Eye (tissue), 1 donor: ENCODE results near the gene RNF31.
A peak's percentile ranks its signal among the peaks of the same experiment; 100 is the strongest.

Source experiments
- DNase-seq: peaks from one replicate; pipeline ENCODE4 v3.0.0-alpha.2; 2015

Gene RNF31

DNA sequence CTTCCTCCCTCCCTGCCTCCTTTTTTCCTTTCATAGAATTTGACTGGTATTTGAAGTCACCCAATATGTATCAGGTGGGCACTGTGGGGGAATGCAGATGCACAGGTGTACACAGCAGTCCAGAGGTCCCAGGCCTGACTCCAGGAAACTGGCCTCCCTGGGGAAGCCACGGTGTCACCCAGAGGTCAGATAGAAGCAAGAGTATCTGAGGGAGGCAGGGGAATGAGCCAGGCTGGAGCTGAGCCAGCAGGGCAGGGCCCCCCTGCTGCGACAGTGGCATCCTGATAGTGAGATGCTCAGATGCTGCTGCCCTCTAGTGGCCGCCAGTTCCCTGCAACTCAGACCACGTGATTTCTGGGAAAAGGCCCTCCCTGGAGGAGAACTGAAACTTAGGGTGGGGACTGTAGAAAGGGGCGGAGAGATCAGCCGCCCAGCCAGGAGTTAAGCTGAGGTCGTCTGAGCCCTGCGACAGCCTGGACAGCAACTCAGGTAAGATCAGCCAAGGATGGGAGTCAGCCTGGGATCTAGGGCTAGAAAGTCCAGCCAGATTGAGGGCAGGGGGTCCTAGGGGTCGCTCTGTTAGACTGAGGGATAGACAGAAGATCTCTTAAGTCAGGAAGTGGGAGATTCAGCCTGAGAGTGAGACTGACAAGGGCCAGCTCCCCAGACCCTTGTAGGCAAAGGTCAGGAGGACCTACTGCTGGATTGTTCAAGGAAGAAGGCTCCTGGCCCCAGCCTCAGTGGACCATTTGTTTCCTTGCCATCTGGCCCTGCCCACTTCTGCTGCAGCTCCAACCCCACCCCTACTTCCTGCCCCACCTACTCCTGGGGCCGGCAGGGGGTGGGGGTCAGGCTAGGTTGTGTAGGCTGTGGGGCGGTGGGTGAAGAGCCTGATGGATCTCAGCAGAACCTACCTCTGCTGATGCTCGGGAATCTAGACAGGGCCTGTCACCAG lies 13.8 kb downstream of the RNF31 start, which contains the start of gene IRF9:
IRF9 (plus strand) TSS at position 416 of the 955 bp plus-strand sequence. CDS start 880 bp downstream, outside the sequence.
- DNase-seq, result peak; percentile 98

DNA sequence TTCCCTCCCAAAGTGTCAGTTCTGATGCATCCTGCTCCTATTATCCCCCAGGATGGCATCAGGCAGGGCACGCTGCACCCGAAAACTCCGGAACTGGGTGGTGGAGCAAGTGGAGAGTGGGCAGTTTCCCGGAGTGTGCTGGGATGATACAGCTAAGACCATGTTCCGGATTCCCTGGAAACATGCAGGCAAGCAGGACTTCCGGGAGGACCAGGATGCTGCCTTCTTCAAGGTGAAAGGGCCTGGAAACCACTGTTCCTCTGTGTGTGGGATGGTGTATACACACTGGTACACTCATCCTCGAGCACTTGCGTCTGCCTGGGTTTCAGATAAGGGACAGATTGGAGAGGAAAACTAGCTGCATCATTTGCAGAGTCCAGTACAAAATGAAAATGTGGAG lies 14.8 kb downstream of the RNF31 start:
- DNase-seq, result no peak

DNA sequence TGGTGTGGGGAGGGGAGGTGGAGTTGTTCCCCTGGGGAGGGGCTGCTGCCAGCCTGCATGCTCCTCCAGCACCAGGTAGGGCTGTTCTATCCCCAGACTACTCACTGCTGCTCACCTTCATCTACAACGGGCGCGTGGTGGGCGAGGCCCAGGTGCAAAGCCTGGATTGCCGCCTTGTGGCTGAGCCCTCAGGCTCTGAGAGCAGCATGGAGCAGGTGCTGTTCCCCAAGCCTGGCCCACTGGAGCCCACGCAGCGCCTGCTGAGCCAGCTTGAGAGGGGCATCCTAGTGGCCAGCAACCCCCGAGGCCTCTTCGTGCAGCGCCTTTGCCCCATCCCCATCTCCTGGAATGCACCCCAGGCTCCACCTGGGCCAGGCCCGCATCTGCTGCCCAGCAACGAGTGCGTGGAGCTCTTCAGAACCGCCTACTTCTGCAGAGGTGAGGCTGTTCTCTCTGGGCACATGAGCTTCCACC lies 17.3 kb downstream of the RNF31 start:
- no peak for DNase-seq

DNA sequence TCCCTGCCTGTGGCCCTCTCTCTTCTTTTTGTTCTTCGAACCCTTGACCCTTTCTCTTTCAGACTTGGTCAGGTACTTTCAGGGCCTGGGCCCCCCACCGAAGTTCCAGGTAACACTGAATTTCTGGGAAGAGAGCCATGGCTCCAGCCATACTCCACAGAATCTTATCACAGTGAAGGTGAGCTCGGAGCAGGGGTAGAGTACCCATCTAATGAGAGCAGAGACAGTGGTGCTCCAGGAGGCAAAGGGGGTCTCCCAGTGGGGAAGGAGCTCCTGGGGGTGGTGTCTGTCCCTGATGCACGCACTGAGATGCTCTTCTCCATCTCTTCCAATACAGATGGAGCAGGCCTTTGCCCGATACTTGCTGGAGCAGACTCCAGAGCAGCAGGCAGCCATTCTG lies 18.5 kb downstream of the RNF31 start:
- DNase-seq, result no peak

DNA sequence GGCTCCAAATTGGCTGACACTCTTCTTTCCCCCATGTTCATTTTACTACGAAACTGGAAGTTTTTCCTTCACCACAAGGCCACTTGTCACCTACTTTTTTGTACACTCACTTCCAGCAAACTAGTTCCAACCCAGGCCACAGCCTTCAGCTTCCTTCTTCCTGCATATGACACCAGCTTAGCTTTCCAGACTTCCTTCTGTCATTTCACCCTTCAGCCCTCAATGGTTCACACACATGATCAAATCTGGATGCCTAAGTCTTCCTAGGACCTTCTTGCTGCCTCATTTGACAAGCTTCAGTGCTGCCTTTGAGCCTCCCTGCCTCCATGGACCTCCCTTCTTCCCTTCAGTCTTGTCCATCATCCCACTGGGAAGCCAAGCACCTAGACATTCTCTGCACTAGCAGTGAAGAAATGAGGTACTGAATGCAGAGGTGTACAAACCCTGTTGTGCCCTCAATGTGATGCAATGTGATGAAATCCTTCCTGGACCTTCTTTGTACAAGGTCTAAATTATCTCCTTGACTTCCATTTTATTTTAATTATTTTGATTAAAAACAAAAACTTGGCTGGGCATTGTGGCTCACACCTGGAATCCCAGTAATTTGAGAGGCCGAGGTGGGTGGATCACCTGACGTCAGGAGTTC lies 20.3 kb downstream of the RNF31 start:
- no peak for DNase-seq

DNA sequence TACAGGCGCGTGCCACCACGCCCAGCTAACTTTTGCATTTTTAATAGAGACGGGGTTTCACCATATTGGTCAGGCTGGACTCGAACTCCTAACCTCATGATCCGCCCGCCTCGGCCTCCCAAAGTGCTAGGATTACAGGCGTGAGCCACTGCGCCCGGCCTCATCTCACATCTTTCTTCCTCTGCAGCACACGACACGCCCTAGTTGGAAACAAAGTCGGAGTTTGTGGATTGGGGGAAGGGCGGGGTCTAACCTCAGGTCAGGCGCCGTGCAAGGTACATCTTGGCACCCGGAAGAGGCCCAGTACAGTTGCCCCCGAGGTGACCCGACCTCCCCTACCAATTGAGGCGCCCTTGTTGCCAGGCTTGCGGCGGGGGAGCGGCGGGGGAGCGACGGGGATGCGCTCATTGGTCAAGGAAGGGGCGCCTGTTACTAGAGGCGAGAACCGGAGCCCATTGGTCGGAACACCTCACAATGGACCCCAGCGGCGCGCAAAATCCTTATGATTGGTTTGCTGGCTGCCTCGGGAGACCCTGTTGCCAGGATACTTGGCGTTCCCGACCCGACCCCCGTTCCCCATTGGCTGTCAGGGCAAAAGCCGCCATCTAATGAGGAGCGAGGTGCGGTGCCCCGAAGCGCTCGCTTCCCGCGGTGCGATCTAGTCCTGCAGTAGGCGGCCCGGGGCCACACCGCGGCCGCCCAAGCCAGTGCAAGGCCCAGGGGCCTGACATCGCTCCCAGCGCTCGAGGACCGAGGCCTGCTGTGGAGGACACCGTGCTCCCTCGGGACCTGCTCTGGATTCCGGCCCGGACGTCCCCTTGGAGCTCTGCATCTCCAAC lies 24.3 kb downstream of the RNF31 start, which contains the start of gene REC8:
REC8 (plus strand) TSS at position 659 of the 839 bp plus-strand sequence. CDS start 473 bp downstream, outside the sequence.
- DNase-seq, result peak; percentile 99

DNA sequence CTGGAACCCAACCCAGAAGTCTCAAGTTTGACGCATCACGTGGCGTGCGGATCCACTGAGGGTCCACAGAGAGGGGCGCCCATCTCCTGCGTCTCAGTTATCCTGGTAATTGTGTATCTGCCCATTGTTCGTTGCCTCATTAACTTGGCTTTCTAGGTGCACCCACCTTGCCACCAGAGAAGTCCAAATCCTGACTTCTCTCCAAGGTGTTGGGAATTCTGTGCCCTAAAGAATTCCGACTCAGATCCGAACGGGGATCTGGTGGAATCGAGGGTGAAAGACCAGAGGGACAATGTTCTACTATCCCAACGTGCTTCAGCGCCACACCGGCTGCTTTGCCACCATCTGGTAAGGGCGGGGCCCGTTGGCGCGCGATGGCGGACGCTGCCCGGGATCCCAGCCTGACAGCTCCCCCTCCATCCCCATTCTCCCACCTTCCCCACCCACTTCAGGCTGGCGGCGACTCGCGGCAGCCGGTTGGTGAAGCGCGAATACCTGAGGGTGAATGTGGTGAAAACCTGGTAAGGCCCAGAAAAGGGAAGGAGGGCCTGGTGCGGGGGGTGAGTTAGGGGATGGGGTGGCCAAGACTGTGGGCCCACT lies 25.1 kb downstream of the RNF31 start:
- DNase-seq, result no peak

DNA sequence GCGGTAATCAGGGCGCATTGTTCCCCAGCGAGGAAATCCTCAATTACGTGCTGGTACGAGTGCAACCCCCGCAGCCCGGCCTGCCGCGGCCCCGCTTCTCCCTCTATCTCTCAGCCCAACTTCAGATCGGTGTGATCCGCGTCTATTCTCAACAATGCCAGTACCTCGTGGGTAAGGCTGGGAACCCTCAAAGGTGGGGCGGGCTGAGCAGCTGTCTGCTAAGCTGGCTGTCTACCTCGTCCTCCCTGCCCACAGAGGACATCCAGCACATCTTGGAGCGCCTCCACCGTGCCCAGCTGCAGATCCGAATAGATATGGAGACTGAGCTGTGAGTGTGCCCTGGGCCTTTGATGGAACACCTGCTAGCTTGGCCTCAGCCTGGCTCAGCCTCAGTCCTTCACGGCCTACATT lies 25.6 kb downstream of the RNF31 start:
- no peak for DNase-seq

DNA sequence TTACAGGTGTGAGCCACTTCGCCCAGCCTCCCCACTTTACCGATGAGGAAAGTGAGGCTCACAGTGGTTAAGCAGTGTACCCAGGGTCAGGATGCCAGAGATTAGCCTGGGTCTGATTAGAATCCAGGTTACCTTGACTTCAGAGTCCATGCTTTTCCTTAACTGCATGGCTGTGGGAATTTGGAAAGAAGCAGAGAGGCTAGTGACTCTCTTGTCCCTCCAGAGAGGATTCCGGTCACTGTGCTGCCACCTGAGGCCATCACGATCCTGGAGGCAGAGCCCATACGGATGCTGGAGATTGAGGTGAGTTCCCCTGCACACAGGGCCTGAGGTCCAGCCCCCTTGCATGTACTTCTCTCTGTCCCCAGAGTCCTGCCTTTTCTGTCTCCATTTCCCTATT lies 29.3 kb downstream of the RNF31 start:
- no peak for DNase-seq

DNA sequence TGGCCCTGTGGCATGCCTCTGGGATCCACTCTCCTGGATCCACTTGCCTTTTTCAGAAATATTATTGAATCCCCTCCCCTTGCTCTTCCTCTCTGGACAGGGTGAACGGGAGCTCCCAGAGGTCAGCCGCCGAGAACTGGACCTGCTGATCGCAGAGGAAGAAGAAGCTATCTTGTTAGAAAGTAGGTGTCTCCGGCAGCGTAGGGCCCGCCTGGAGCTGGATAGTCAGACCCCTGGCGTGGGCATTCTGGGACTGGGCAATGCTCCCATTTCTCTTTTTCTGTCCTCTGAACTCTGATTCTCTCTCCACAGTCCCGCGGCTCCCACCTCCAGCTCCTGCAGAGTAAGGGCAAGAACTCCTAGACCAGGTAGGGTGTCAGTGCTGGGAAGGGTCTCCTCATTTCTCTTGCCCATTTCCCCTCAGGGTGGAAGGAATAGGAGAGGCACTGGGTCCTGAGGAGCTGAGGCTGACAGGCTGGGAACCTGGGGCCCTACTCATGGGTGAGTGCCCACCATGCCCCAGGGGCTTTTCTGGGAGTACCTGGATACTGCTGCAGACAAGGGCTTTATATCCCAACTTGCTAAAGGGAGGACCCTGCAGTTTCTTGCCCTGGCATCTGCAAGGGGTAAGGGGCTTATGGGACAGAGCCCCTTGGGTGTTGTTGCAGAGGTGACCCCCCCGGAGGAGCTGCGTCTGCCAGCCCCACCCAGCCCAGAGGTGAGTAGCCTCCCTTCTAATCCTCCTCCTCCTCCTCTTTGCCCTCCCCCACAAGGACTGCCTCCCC lies 29.9 kb downstream of the RNF31 start:
- no peak for DNase-seq

DNA sequence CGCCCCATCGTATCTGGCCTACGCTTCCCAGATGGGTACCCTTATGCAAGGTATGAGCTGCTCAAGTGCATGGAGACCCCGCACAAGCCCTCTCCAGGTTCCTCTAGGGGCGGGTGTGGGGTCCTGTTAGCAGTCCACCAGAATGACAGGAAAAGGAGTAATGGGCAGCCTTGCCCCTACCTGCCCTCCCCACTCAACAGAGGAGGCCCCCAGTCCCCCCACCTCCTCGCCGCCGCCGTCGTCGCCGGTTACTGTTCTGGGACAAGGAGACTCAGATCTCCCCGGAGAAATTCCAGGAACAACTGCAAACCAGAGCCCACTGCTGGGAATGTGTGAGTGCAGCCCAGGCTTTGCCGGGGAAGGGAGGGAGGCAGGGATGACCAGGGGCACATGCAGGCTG lies 30.6 kb downstream of the RNF31 start:
- no peak for DNase-seq

DNA sequence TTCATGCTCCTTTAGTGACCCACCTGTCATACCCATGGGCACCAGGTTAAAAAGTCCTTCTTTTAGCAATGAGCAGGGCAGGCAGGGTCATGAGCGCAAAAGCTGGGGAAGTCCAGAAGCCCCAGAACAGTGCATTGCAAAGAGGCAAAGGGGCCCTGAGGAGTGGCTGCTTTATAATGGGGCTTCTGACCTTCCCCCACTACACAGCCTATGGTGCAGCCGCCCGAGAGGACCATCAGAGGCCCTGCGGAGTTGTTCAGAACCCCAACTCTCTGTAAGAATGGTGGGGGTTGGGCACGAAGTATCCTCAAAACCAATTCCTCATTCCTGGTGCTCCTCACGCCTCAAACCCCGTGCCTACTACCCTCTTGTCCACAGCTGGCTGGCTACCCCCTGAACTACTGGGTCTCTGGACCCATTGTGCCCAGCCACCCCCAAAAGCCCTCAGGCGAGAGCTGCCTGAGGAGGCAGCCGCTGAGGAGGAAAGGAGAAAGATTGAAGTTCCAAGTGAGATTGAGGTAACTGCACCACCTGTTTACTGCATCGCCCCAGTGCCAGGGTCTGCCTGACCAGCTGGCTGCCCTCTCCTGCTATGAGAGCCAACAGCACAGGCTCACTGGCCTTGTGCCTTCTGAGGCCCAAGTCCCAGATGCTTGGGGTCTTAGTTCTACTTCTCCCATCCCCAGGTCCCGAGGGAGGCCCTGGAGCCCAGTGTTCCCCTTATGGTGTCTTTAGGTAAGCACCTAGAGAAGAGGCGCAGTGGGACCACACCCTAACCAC lies 31.3 kb downstream of the RNF31 start:
- no peak for DNase-seq

DNA sequence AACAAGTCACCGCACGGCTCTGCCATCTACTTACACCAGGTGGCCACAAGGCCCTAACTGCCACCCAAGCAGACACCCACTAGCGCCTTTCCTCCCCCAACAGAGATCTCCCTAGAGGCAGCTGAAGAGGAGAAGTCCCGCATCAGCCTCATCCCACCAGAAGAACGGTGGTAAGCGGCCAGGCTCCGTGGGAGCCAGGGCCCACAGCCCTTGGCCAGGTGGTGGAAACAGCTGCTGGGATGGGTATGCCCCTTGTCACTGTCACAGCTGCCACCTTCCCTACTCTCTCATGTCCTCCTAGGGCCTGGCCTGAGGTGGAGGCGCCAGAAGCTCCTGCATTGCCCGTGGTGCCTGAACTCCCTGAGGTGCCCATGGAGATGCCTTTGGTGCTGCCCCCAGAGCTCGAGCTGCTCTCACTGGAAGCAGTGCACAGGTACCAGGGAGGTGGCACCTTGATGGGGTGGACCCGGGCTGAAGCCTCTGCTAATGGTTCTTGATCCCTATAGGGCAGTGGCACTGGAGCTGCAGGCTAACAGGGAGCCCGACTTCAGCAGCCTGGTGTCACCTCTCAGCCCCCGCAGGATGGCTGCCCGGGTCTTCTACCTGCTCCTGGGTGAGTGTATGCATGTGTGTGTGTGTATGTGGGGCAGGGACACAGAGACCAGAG lies 32.1 kb downstream of the RNF31 start:
- no peak for DNase-seq

DNA sequence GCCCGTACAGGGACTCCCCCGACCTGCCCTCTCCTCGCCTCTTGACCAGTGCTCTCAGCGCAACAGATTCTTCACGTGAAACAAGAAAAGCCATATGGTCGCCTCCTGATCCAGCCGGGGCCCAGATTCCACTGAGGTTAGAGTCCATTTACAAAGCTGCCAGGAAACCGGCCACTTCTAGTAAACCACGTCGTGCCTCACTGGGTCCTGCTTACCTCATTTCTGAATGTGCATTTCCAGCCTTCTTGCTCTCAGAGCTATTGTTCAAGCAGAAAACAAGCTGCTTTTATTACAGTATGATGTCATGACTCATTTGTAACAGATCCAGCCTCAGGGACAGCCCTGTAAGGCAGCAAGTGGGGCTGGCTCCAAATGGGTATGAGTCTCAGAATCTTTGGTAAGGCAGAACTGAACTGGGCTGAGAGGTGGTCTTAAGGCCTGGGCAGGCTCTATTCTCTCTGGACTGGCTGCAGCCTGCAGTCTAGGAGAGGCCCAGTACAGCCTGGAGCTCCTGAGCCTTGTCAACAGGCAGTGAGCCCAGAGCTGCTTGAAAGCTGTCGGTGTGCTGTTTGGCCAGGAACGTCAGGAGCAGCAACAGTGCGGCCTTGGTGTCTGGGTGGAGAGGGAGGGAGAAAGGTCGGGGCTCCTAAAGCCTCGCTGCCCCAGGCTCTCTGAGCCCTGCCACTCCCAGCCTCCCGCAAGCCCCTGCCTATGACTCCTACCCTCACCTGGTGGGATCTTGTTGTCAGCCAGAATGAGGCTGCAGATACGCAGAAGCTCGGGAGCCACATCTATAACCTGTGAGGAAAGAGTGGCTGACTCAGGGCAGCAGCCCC lies 32.9 kb downstream of the RNF31 start:
- no peak for DNase-seq

DNA sequence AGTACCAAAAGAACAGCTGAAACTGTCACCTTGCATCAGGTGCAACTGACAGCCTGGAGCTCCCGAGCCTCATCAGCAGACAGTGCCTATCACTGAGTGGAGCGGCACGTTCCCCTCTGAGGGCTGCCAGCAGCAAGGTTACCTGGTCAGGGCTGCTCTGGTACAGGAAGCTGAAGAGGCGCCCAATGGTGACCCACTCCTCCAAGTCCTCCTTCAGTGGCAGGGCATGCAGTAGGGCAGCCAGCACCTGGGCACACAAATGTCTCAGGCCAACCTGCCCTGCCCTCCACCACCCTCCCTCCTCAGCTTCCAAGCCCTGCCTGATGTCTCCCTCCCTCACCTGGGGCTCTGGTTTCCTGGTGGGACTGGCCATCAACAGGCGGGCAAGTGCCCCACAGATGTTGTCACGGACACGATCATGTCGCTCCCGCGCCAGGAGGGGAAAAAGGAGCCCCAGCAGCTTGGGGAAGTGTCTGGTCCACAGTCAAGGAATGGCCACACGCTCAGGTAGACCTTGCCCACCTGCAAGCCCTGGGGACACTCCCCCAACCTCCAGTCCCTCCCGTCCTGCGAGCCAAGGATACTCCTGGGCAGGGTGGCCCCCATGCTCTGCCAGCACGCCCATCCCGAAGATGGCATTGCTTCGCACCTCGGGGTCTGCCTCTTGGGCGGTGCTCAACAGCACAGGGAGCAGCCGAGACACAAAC lies 34.2 kb downstream of the RNF31 start:
- DNase-seq, result no peak

DNA sequence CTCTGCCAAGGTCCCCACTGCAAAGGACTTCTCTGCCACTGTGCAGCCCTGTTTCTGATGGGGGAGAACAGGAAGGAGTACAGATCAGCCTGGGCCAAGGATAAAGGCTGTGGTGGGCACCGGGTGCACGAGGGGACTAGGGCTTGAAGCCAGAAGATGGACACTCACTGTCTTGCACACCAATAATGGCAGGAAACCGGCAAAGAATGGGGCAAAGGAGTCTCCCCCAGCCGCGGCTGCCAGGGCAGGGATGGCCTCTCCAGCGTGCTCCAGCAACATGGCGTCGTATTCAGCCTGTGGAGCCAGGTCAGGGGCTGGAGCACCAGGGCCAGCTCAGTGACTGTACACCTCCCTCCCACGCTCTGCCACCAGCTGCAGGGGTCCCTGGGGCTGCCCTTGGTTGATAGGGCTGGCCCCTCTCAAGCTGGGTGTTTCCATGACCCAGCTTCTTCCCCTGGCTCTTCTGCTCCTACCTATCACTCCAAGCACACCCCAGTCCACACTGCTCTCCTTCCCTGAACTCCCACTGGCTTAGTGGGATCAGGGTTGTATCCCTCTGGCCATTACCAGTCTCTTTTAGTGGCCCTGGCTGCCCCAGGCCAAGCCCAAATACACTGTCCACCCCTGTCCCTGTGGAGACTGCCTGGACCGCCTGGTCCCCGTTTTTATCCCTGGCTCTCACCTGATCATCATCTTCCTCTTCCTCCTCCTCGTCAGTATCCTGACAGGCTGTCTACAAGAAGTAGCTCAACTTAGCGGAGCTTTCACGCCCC lies 35.0 kb downstream of the RNF31 start:
- DNase-seq, result no peak

DNA sequence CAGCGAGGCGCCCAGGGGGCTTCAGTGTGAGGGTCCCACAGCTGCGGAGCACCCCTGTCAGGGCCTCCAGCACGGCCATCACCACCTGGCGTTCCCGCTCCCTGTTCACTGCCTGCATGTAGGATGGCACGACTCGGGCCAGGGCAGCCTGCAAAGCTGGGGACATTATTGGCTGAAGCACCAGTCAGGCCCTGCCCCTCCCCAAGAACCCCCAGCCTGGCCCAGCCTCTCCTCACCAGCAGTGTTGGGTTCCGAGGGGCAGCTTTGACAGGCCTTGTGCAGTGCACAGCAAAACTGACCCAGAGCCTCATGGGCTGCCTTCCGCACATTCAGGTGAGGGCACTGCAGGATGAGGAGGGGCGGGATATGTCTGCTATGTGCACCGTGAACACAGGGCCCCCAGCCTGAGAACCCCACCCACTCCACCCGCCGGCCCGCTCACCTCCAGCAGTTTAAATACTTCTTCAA lies 35.8 kb downstream of the RNF31 start:
- no peak for DNase-seq
